Activated CD8-positive, alpha-beta T cell treated with anti-CD3 and anti-CD28 coated beads for 36 hours (primary cell): ENCODE measurements around the gene ATL1. TPM values are rescaled to one million over a fixed set of nuclear protein-coding genes. Genes with fewer than 3 reads are reported as not detected.

Experiments used
- ATAC-seq: fragments of 200-7000 bp; cut with Tn5 transposase; one replicate; pipeline ENCODE4 v1.10.0; 2021; ENCODE audit warnings: mild to moderate bottlenecking, moderate library complexity
- CTCF ChIA-PET: fragments of 350-600 bp; sonication (Branson Sonifier 250); formaldehyde crosslinking; loops from one replicate; lab custom pipeline; 2021; ENCODE audit warnings: antibody characterized with exemption; lab: Charles Lee
- POLR2A ChIA-PET: fragments of 350-600 bp; sonication (Branson Sonifier 250); formaldehyde crosslinking; loops from one replicate; lab custom pipeline; 2021; ENCODE audit warnings: antibody characterized with exemption; lab: Charles Lee
- DNase-seq: peaks from one replicate; pipeline ENCODE4 v3.0.0-alpha.2; 2020
- H3K27ac Mint-ChIP-seq: one replicate; pipeline ENCODE4 v1.8.0; 2021; ENCODE audit warnings: mild to moderate bottlenecking, mixed read lengths
- H3K27me3 Mint-ChIP-seq: one replicate; pipeline ENCODE4 v1.8.0; 2021; ENCODE audit warnings: mixed read lengths
- H3K36me3 Mint-ChIP-seq: one replicate; pipeline ENCODE4 v1.8.0; 2021; ENCODE audit warnings: low read depth, mixed read lengths
- H3K4me1 Mint-ChIP-seq: one replicate; pipeline ENCODE4 v1.8.0; 2021; ENCODE audit warnings: low read depth, mixed read lengths
- H3K4me3 Mint-ChIP-seq: one replicate; pipeline ENCODE4 v1.8.0; 2021; ENCODE audit warnings: mild to moderate bottlenecking, moderate library complexity, mixed read lengths
- H3K9me3 Mint-ChIP-seq: one replicate; pipeline ENCODE4 v1.8.0; 2021; ENCODE audit warnings: mixed read lengths
- intact Hi-C: fragments of 100-400 bp; cut with micrococcal nuclease; formaldehyde crosslinking; loops from one replicate; pipeline ENCODE4 v1.10.0; 2022
- total RNA-seq, 2 experiments: library from RNA; stranded (reverse); gene quantifications; one replicate each; pipeline ENCODE4 v1.2.3, GENCODE V29; 2021
- TF ChIP-seq, protein P1 (sequence below): fragments of 200-600 bp; IDR thresholded peaks from one replicate; pipeline ENCODE4 v1.8.0; 2022; ENCODE audit warnings: antibody characterized with exemption, mild to moderate bottlenecking

The ATL1 gene
- total RNA-seq, 2 experiments from 2014 or later: 0.81 to 1.1 TPM

DNA sequence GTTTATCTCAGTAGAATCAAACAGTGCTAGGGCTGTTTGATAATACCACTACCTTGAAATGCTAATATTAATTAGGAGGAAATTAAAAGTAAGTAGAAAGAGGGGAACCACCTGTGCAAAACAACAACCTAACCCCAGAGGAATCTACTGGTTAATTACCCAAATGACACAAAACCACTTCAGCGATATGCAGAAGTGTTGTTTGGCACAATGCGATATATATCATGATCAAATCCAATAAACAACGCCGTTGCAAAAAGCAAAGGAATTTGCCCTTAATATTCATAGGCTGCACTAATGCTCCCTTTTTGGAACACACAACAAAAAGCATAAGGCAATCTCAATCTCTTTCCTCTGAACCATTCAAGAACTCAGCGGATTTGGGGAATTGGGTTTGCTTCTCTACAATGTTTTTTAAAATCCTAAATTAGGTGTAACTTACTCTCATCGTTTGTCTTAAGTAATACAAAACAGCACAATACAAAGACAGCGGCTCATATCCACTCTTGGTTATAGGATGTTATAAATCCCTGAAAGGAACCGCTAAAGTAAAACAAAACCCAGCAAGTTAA lies 29.1 kb upstream of the ATL1 start:
- Mint-ChIP-seq H3K4me3 (peak overlapping the region; percentile 93), H3K9me3 (no peaks in the 10 kb centered on the region), H3K27ac (no peak overlapping the region), H3K4me1 (peaks cover 44% of the 10 kb centered on the region), H3K36me3 (peaks cover 5% of the 10 kb centered on the region), H3K27me3 (no peaks in the 10 kb centered on the region)
- ChIA-PET POLR2A (no interaction called here), CTCF (interaction anchor here (0.6 to 1.7 kb wide), 6 partner anchors 8 to 330 kb away, joined by 3 to 12 read pairs (median 4); no protein-coding TSS in a partner anchor)
- TF ChIP-seq, protein P1, sequence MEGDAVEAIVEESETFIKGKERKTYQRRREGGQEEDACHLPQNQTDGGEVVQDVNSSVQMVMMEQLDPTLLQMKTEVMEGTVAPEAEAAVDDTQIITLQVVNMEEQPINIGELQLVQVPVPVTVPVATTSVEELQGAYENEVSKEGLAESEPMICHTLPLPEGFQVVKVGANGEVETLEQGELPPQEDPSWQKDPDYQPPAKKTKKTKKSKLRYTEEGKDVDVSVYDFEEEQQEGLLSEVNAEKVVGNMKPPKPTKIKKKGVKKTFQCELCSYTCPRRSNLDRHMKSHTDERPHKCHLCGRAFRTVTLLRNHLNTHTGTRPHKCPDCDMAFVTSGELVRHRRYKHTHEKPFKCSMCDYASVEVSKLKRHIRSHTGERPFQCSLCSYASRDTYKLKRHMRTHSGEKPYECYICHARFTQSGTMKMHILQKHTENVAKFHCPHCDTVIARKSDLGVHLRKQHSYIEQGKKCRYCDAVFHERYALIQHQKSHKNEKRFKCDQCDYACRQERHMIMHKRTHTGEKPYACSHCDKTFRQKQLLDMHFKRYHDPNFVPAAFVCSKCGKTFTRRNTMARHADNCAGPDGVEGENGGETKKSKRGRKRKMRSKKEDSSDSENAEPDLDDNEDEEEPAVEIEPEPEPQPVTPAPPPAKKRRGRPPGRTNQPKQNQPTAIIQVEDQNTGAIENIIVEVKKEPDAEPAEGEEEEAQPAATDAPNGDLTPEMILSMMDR: no peak
- ATAC-seq: no peak
- DNase-seq: no peak
- intact Hi-C loops: loop anchor here (2.0 kb wide), 1 partner anchor 210 kb away; no protein-coding TSS in a partner anchor

DNA sequence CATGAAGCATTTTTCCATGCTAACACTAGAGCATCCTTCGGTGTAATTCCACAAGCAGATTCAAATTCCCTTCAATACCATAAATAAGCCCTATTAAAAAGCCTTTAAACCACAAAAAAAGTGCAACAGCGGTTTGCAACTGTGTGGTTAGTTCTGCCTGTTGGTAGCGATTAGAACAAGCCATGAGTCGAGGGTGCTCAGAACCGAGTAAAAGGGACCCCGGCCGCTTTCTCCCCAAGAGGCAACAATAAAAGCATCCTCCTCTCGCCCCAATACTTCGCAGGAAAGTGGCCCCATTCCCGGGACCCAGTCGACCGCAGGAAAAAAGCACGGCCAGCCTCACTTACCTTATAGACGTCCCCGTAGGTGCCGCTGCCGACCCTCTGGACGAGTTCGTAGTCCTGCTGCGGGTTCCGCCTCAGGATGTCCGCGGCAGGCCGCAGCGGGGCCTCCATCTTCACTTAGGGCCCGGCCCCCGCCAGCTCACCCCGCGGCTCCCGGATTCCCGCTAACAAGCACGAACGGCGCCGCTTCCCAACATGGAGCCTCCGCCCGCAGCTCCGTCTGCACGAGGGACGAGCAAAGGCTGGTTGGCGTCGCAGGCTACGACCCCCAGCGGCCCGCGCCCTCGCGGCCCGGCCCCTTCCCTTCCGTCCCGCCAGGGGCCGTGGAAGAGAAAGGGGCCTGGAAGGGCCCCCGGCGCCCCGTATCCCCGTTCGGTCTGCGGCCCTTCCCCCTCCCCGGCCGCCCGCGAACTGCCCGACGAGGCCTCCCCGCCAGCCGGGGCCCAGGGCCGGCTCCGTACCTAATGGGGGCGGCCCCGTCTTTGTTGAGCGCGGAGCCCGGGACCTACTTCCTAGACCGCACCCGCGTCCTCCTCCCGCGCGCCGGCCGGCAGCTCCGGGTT lies 28.1 kb upstream of the ATL1 start:
- peak overlapping the region; percentile 93 for H3K4me3 Mint-ChIP-seq
- H3K27ac Mint-ChIP-seq: peak overlapping the region; percentile 89
- ATAC-seq (peak; percentile 1), DNase-seq (peak; percentile 53)
- H3K36me3 Mint-ChIP-seq: peaks cover 5% of the 10 kb centered on the region
- CTCF ChIA-PET: interaction anchor here (0.6 to 1.7 kb wide), 16 partner anchors 8 to 416 kb away, joined by 3 to 12 read pairs (median 4); partner anchors contain the start of gene VCPKMT
- peaks cover 38% of the 10 kb centered on the region for H3K4me1 Mint-ChIP-seq
- POLR2A ChIA-PET: interaction anchor here (0.5 to 1.7 kb wide), 7 partner anchors 9 to 897 kb away, joined by 3 to 8 read pairs (median 3); partner anchors contain the start of gene DNAAF2
- intact Hi-C loops: loop anchor here (2.0 kb wide), 2 partner anchors 187 to 211 kb away; no protein-coding TSS in a partner anchor
- H3K27me3 Mint-ChIP-seq: no peaks in the 10 kb centered on the region
- TF ChIP-seq, protein P1: no peak
- no peaks in the 10 kb centered on the region for H3K9me3 Mint-ChIP-seq

DNA sequence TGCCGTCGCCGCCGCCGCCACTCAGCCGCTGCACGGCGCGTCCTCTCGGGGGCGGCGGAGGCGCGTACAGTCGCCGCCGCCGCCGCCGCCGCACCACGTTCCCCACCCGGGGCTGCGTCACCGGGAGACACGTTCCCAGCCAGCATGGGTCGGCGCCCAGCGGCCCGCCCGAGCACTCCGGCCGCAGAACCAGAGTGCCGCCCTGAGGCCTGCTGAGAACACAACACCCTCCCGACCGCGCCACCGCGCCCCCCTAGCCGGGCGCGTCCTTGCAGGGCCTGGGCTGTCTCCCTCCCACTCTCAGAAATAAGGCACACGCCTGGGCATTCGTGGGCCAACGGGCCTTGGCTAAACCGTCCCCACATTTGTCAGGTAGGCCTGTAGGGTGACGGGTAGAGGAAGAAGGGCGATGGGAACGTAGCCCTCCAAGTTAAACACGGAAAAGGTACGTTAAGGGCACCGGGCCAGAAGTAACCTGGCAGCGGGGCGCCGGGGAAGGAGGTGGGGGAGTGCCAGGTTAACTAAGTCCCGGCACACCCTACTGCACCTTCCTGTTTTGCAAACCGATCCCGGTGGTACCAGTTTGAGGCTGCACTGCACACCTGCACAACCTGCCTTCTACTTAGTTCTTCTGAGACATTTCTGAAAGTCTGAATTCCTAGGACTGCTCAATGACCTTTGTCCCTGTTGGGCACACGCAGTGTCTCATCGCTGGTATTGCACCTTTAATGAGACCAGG lies 27.3 kb upstream of the ATL1 start, which contains the start of gene MAP4K5:
MAP4K5 (minus strand) TSS at position 68 of the 739 bp plus-strand sequence. CDS start 520 bp downstream, outside the sequence.
- ChIA-PET CTCF (interaction anchor here (0.6 to 1.7 kb wide), 17 partner anchors 9 to 417 kb away, joined by 3 to 12 read pairs (median 4); partner anchors contain the start of gene VCPKMT), POLR2A (interaction anchor here (0.9 to 1.7 kb wide), 6 partner anchors 10 to 212 kb away, joined by 3 to 8 read pairs (median 4); no protein-coding TSS in a partner anchor)
- peak; percentile 92 for DNase-seq
- TF ChIP-seq, protein P1: peak; percentile 90
- H3K27ac Mint-ChIP-seq: peak within 1 kb of the TSS; percentile 89
- intact Hi-C loops: loop anchor here (2.0 kb wide), 1 partner anchor 188 kb away; no protein-coding TSS in a partner anchor
- peak; percentile 97 for ATAC-seq
- no peaks in the 10 kb centered on the region for H3K27me3 Mint-ChIP-seq
- peaks cover 38% of the 10 kb centered on the region for H3K4me1 Mint-ChIP-seq
- peaks cover 7% of the 10 kb centered on the region for H3K36me3 Mint-ChIP-seq
- H3K4me3 Mint-ChIP-seq: peak within 1 kb of the TSS; percentile 93
- no peaks in the 10 kb centered on the region for H3K9me3 Mint-ChIP-seq

DNA sequence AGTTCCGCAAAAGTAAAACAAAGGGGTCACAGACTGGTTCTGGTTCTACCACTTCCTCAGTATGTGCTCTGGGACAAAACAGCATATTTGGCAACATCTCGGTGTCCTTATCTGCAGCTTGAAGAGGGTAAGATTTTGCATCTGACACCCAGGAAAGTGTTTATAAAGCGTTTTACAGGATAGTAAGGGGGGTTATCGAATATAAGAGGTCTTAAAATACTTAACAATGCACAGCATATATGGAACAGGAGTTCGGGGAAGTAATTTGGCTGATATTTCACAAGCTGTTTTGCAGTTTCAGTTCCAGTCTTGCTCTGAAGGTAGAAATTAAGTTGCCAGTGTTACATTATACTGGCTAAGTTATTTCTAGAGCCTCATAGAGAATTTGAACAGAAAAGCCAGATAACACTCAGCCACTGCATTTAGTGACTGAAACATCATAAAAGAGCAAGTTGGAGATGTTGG lies 26.7 kb upstream of the ATL1 start:
- H3K27ac Mint-ChIP-seq: peak overlapping the region; percentile 78
- ChIA-PET POLR2A (interaction anchor here (1.7 kb wide), 1 partner anchor 10 kb away, joined by 8 read pairs; no protein-coding TSS in a partner anchor), CTCF (interaction anchor here (0.8 kb wide), 1 partner anchor 83 kb away, joined by 3 read pairs; no protein-coding TSS in a partner anchor)
- intact Hi-C loops: loop anchor here (2.0 kb wide), 1 partner anchor 188 kb away; no protein-coding TSS in a partner anchor
- H3K36me3 Mint-ChIP-seq: peaks cover 4% of the 10 kb centered on the region
- TF ChIP-seq, protein P1: no peak
- ATAC-seq: no peak
- H3K4me3 Mint-ChIP-seq: peak overlapping the region; percentile 93
- DNase-seq: no peak
- no peaks in the 10 kb centered on the region for H3K27me3 Mint-ChIP-seq
- no peaks in the 10 kb centered on the region for H3K9me3 Mint-ChIP-seq
- H3K4me1 Mint-ChIP-seq: peaks cover 35% of the 10 kb centered on the region
